ENCODE results near the gene TGM4. TPM values are rescaled to one million over a fixed set of nuclear protein-coding genes. Genes with fewer than 3 reads are reported as not detected.

The TGM4 gene
- total RNA-seq, 3 donors from 2014 or later: 0.16 TPM; not detected in 2

- Histone ChIP-seq H3K36me3 (no peaks in the 10 kb centered on the region), H3K27me3 (no peaks in the 10 kb centered on the region), H3K9me3 (no peaks in the 10 kb centered on the region), H3K27ac (no peak overlapping the region), H3K4me1 (no peaks in the 10 kb centered on the region), H3K4me3 (no peak overlapping the region)
- DNase-seq (ENCODE audit: low spot score in 2 of 2): no peak
- intact Hi-C loops (cut with DNase I; ENCODE audit: low total_unique reads): no loop called here
- no peak for TF ChIP-seq POLR2A (IDR thresholded peaks at IDR 0.05)
- TF ChIP-seq CTCF (IDR thresholded peaks at IDR 0.05): no peak
- TF ChIP-seq POLR2AphosphoS5 (IDR thresholded peaks at IDR 0.05): no peak
Measured at GRCh38 chr3:44918581-44918980, 44.2 kb downstream of the TGM4 start.

- H3K27me3 ChIP-seq: no peaks in the 10 kb centered on the region
- H3K27ac ChIP-seq: no peak overlapping the region
- H3K4me3 ChIP-seq: no peak overlapping the region
- H3K36me3 ChIP-seq: no peaks in the 10 kb centered on the region
- no peak for TF ChIP-seq POLR2A (IDR thresholded peaks at IDR 0.05)
- intact Hi-C loops (cut with DNase I; ENCODE audit: low total_unique reads): no loop called here
- no peaks in the 10 kb centered on the region for H3K4me1 ChIP-seq
- no peaks in the 10 kb centered on the region for H3K9me3 ChIP-seq
- no peak for DNase-seq (ENCODE audit: low spot score in 2 of 2)
Measured at GRCh38 chr3:44920081-44920480, 45.7 kb downstream of the TGM4 start.

GRCh38 chr3:44923632-44924456, 49.4 kb downstream of the TGM4 start:
- no peaks in the 10 kb centered on the region for H3K4me1 ChIP-seq
- no peaks in the 10 kb centered on the region for H3K27me3 ChIP-seq
- peak overlapping the region in 1 of 2 donors; percentile 43 for H3K27ac ChIP-seq
- H3K4me3 ChIP-seq: no peak overlapping the region
- TF ChIP-seq POLR2AphosphoS5 (IDR thresholded peaks at IDR 0.05) (no peak), CTCF (IDR thresholded peaks at IDR 0.05) (no peak), POLR2A (IDR thresholded peaks at IDR 0.05) (no peak)
- intact Hi-C loops (cut with DNase I; ENCODE audit: low total_unique reads): no loop called here
- DNase-seq (ENCODE audit: low spot score in 2 of 2): no peak
- no peaks in the 10 kb centered on the region for H3K9me3 ChIP-seq
- H3K36me3 ChIP-seq: no peaks in the 10 kb centered on the region

GRCh38 chr3:44924457-44925084, 50.2 kb downstream of the TGM4 start:
- TF ChIP-seq CTCF (IDR thresholded peaks at IDR 0.05): no peak
- no peak for TF ChIP-seq POLR2A (IDR thresholded peaks at IDR 0.05)
- no peak for TF ChIP-seq POLR2AphosphoS5 (IDR thresholded peaks at IDR 0.05)
- Histone ChIP-seq H3K4me1 (no peaks in the 10 kb centered on the region), H3K27ac (no peak overlapping the region), H3K9me3 (no peaks in the 10 kb centered on the region), H3K27me3 (no peaks in the 10 kb centered on the region), H3K36me3 (no peaks in the 10 kb centered on the region), H3K4me3 (no peak overlapping the region)
- DNase-seq (ENCODE audit: low spot score in 2 of 2): no peak
- intact Hi-C loops (cut with DNase I; ENCODE audit: low total_unique reads): no loop called here

- intact Hi-C loops (cut with DNase I; ENCODE audit: low total_unique reads): no loop called here
- H3K27me3 ChIP-seq: no peaks in the 10 kb centered on the region
- no peaks in the 10 kb centered on the region for H3K4me1 ChIP-seq
- H3K36me3 ChIP-seq: no peaks in the 10 kb centered on the region
- DNase-seq (ENCODE audit: low spot score in 2 of 2): no peak
- TF ChIP-seq POLR2AphosphoS5 (IDR thresholded peaks at IDR 0.05): no peak
- no peak for TF ChIP-seq CTCF (IDR thresholded peaks at IDR 0.05)
- TF ChIP-seq POLR2A (IDR thresholded peaks at IDR 0.05): no peak
- H3K4me3 ChIP-seq: no peak overlapping the region
- no peak overlapping the region for H3K27ac ChIP-seq
- H3K9me3 ChIP-seq: no peaks in the 10 kb centered on the region
Measured at GRCh38 chr3:44926172-44926571, 51.8 kb downstream of the TGM4 start.

All from breast epithelium (tissue), 4 donors.